ENCODE data around the gene SYT6. TPM values are rescaled to one million over a fixed set of nuclear protein-coding genes. Genes with fewer than 3 reads are reported as not detected.

SYT6 gene
- total RNA-seq, 2 experiments from 2014 or later = not detected

GRCh38 chr1:114105421-114105979, 48.2 kb downstream of the SYT6 start:
- Mint-ChIP-seq H3K27me3 (peaks cover 12% of the 10 kb centered on the region), H3K36me3 (no peaks in the 10 kb centered on the region), H3K9me3 (no peaks in the 10 kb centered on the region), H3K4me1 (peaks cover 12% of the 10 kb centered on the region), H3K27ac (no peak overlapping the region), H3K4me3 (no peak overlapping the region)
- DNase-seq = no peak
- POLR2A ChIA-PET = interaction anchor here (0.6 kb wide), 1 partner anchor 1286 kb away, joined by 6 read pairs; no protein-coding TSS in a partner anchor
- no peak for ATAC-seq (ENCODE audit: low read depth)

DNA sequence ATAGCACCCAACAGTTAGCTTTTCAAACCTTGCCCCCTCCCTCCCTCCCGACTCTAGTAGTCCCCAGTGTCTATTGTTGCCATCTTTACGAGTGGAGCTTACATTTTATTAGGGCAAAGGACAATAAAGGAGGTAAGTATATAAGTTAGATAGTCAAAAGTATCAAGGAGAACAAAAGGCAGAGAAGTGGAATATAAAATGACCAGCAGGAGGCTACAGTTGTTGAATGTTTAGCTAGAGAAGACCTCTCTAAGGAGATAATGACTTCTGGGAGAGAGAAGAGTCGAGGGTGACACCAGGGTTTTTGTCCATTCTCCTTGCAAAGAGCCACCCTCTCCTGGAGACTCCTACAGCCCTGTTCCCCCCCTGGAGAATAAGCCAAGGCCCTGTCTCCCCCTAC, 48.7 kb downstream of the SYT6 start:
- ATAC-seq (ENCODE audit: low read depth) (no peak), DNase-seq (no peak)
- H3K4me3 Mint-ChIP-seq = no peak overlapping the region
- no peak overlapping the region for H3K27ac Mint-ChIP-seq
- H3K36me3 Mint-ChIP-seq = no peaks in the 10 kb centered on the region
- H3K27me3 Mint-ChIP-seq = peaks cover 12% of the 10 kb centered on the region
- no peaks in the 10 kb centered on the region for H3K9me3 Mint-ChIP-seq
- H3K4me1 Mint-ChIP-seq = peaks cover 12% of the 10 kb centered on the region
- POLR2A ChIA-PET = interaction anchor here (0.6 kb wide), 1 partner anchor 1285 kb away, joined by 6 read pairs; no protein-coding TSS in a partner anchor

DNA sequence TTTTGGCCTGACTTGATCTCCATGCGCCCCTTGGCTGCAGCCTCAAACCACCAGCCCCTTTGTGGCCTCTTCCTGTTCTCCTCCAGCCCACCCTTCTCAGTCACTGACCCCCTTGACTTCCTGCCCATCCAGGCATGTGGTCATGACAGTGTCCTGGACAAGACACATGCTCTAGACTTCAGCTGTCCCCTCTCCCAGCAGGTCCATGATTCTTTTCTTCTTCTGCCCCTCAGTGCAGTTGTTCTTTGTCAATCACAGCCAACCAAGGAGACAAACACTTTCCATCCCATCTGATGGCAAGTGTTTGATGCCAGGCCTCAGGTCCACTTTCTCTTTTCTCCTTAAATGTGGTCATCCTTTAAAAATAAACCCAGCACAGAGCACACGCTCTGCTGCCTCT, 49.7 kb downstream of the SYT6 start:
- no peaks in the 10 kb centered on the region for H3K9me3 Mint-ChIP-seq
- DNase-seq (no peak), ATAC-seq (ENCODE audit: low read depth) (no peak)
- peaks cover 12% of the 10 kb centered on the region for H3K4me1 Mint-ChIP-seq
- peak overlapping the region; percentile 32 for H3K27ac Mint-ChIP-seq
- POLR2A ChIA-PET = no interaction called here
- H3K36me3 Mint-ChIP-seq = no peaks in the 10 kb centered on the region
- peaks cover 12% of the 10 kb centered on the region for H3K27me3 Mint-ChIP-seq
- H3K4me3 Mint-ChIP-seq = no peak overlapping the region

GRCh38 chr1:114102136-114102535, 51.5 kb downstream of the SYT6 start:
- H3K36me3 Mint-ChIP-seq = no peaks in the 10 kb centered on the region

DNA sequence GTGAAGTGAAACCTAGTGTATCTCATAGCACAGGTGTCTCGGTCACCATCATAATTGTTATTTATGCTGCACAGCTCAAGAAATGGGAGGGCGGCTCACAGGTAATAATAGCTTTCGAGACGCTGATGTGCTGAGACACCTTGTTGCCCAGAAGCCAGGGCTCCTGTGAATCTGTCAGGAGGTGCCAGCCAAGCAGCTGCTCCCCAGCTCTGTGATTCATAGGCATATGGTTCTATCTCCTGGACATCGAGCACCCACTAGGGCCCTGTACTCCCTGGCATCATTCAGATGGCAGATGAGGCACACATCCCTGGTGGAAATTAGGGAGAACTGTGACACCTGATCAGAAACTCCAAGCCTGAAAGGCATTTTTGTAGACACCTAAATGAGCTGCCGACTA, 53.5 kb downstream of the SYT6 start:
- peaks cover 12% of the 10 kb centered on the region for H3K27me3 Mint-ChIP-seq
- peaks cover 10% of the 10 kb centered on the region for H3K4me1 Mint-ChIP-seq
- POLR2A ChIA-PET = no interaction called here
- H3K9me3 Mint-ChIP-seq = no peaks in the 10 kb centered on the region
- no peak overlapping the region for H3K4me3 Mint-ChIP-seq
- DNase-seq = no peak
- ATAC-seq (ENCODE audit: low read depth) = no peak
- no peak overlapping the region for H3K27ac Mint-ChIP-seq
- H3K36me3 Mint-ChIP-seq = no peaks in the 10 kb centered on the region

More at GRCh38 chr1:114102136-114102535, 51.5 kb downstream of the SYT6 start:
- no peak overlapping the region for H3K4me3 Mint-ChIP-seq
- H3K4me1 Mint-ChIP-seq = peaks cover 10% of the 10 kb centered on the region
- H3K9me3 Mint-ChIP-seq = no peaks in the 10 kb centered on the region
- DNase-seq (no peak), ATAC-seq (ENCODE audit: low read depth) (no peak)
- H3K27ac Mint-ChIP-seq = no peak overlapping the region
- H3K27me3 Mint-ChIP-seq = peaks cover 12% of the 10 kb centered on the region
- POLR2A ChIA-PET = no interaction called here

DNA sequence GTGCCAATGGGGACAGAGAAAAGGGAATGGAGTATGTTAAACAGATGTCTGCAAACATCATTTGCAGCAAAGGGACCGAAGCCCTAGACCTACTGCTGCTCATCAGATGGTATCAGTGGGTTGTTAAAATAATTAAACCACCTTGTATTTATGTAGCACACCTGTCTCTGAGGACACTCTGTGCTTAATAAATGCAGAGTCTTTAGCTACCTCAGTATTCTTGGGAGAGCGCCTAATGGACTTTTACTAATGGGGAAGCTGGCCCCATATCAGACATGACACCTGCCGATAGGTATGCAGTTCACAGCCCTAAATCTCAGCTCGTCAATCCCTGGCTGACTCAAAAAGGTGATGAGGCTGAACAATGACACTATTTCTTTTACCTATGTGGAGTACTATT, 54.4 kb downstream of the SYT6 start:
- Mint-ChIP-seq H3K36me3 (no peaks in the 10 kb centered on the region), H3K27me3 (peaks cover 10% of the 10 kb centered on the region), H3K27ac (no peak overlapping the region), H3K9me3 (no peaks in the 10 kb centered on the region), H3K4me1 (peaks cover 8% of the 10 kb centered on the region), H3K4me3 (no peak overlapping the region)
- DNase-seq (no peak), ATAC-seq (ENCODE audit: low read depth) (no peak)
- POLR2A ChIA-PET = no interaction called here

GRCh38 chr1:114097109-114097508, 56.6 kb downstream of the SYT6 start:
- H3K4me3 Mint-ChIP-seq = no peak overlapping the region
- H3K4me1 Mint-ChIP-seq = no peaks in the 10 kb centered on the region
- POLR2A ChIA-PET = no interaction called here
- no peak for ATAC-seq (ENCODE audit: low read depth)
- no peaks in the 10 kb centered on the region for H3K9me3 Mint-ChIP-seq
- H3K27me3 Mint-ChIP-seq = peaks cover 10% of the 10 kb centered on the region
- no peak overlapping the region for H3K27ac Mint-ChIP-seq
- no peaks in the 10 kb centered on the region for H3K36me3 Mint-ChIP-seq
- DNase-seq = no peak

DNA sequence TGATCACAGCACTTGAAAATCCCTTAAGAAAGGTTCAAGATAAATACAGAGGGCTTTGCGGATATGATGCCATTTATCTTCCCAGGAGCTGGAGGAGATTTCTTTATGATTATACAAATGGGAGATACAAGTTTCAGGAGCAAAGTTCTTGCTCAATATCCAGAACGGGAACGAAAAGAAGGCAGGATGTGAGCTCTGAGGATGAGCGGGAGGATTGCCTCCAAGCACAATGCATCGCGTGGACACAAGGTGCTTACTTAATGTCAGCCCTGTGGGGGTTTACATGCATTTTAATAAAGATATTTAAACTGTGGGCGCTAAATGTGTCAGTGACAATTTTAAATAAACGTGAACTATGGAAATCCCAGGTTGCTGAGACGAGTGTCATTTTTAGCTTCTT, 59.0 kb downstream of the SYT6 start:
- ATAC-seq (ENCODE audit: low read depth) (no peak), DNase-seq (no peak)
- H3K27me3 Mint-ChIP-seq = peaks cover 5% of the 10 kb centered on the region
- no peak overlapping the region for H3K4me3 Mint-ChIP-seq
- no peak overlapping the region for H3K27ac Mint-ChIP-seq
- no peaks in the 10 kb centered on the region for H3K9me3 Mint-ChIP-seq
- H3K36me3 Mint-ChIP-seq = no peaks in the 10 kb centered on the region
- no peaks in the 10 kb centered on the region for H3K4me1 Mint-ChIP-seq
- POLR2A ChIA-PET = no interaction called here

DNA sequence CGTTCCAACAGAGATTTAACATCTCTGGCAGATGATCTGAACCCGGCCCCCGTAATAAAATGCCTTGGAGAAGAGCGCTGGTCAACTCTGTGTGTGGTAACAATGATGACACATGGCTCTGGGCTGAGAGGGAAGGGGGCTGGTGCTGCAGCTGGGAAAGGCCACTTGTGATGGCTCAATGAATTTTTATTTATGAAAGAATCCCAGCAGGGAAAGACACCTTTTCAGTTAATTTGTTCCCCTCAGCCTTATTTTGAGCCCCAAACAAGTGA, 59.4 kb downstream of the SYT6 start:
- DNase-seq (no peak), ATAC-seq (ENCODE audit: low read depth) (no peak)
- H3K36me3 Mint-ChIP-seq = no peaks in the 10 kb centered on the region
- peaks cover 8% of the 10 kb centered on the region for H3K27me3 Mint-ChIP-seq
- POLR2A ChIA-PET = no interaction called here
- H3K27ac Mint-ChIP-seq = no peak overlapping the region
- H3K4me3 Mint-ChIP-seq = no peak overlapping the region
- H3K4me1 Mint-ChIP-seq = no peaks in the 10 kb centered on the region
- H3K9me3 Mint-ChIP-seq = no peaks in the 10 kb centered on the region

DNA sequence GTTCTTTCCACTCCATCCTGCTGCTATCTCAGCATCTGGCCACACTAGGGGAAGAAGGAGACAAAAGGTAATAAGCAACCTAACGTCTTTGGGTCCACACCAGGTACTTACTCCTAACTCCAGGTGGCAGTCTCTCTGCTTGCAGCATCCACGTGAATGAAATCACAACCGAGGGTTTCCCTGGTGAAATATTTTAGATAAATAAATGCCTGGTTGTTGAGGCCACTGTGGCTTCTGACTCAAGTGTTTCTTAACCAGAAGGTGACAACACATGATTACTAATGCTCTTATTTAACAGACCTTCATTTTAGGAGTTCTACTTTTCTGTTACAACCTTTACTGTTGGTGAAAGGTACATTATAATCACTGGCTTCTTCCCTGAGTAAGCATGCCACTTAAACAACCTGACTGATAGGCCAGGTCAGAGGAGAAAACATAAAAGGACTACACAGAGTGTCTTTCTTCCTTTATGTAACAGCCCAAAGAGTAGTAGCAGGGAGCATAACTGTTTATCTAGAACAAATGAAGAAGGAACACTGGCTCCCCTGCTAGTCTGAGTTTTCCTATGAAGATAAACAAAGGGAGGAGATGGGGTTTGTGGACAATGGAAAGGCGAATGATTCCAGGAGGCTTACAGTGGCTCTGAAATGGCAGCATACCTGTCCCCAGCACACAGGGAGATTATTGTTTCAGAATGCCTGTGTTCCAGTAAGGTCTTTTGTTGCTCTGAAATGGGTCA, 59.9 kb downstream of the SYT6 start:
- DNase-seq (no peak), ATAC-seq (ENCODE audit: low read depth) (no peak)
- H3K27me3 Mint-ChIP-seq = peaks cover 14% of the 10 kb centered on the region
- no peaks in the 10 kb centered on the region for H3K36me3 Mint-ChIP-seq
- no peaks in the 10 kb centered on the region for H3K9me3 Mint-ChIP-seq
- no peak overlapping the region for H3K4me3 Mint-ChIP-seq
- peaks cover 2% of the 10 kb centered on the region for H3K4me1 Mint-ChIP-seq
- no peak overlapping the region for H3K27ac Mint-ChIP-seq
- POLR2A ChIA-PET = no interaction called here

DNA sequence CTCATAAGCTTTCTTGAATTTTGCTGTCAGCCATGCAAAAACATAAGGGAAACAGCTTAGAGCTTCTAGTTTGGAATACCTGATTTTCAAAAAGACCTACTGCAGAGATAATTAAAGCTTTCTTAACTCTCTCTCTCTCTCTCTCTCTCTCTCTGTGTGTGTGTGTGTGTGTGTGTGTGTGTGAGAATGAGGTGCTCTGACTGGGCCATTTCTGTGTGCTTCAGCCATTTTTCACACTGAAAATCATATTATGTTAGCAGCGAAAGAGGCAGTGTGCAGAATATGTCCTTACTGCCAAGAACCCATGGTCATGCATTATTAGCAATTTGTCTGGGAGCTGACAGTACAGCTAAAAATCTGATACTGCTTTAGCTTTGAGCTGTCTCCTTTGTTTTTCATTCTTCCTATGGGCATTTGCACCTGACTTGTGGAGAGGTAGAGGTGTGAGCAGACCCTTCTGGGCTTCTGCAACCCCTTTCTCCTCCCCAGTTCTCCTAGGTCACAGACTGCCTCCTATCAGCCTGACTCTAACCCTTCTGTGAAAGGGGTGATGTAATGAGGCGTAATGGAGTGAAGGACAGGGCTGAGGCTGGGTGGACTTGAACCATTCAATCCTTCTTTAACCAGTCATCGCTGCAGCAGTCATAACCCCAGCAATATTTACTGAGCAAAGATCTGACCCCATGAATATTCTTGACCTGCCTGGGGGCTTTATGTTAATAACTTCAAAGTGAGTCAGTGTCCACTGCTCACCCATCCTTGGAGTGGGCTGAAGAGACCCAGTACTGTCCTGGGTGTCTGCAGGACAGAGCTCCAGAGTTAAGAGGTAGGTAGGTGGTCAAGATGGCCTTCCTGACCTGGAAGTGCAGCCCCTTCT, 61.2 kb downstream of the SYT6 start:
- Mint-ChIP-seq H3K27ac (no peak overlapping the region), H3K9me3 (no peaks in the 10 kb centered on the region), H3K4me3 (no peak overlapping the region), H3K4me1 (peaks cover 2% of the 10 kb centered on the region), H3K36me3 (no peaks in the 10 kb centered on the region), H3K27me3 (peaks cover 17% of the 10 kb centered on the region)
- POLR2A ChIA-PET = no interaction called here
- DNase-seq (no peak), ATAC-seq (ENCODE audit: low read depth) (no peak)

GRCh38 chr1:114091711-114092110, 62.0 kb downstream of the SYT6 start:
- Mint-ChIP-seq H3K4me1 (peaks cover 2% of the 10 kb centered on the region), H3K27ac (no peak overlapping the region), H3K27me3 (peaks cover 17% of the 10 kb centered on the region), H3K9me3 (no peaks in the 10 kb centered on the region), H3K4me3 (no peak overlapping the region), H3K36me3 (no peaks in the 10 kb centered on the region)
- DNase-seq = no peak
- POLR2A ChIA-PET = no interaction called here
- ATAC-seq (ENCODE audit: low read depth) = no peak

DNA sequence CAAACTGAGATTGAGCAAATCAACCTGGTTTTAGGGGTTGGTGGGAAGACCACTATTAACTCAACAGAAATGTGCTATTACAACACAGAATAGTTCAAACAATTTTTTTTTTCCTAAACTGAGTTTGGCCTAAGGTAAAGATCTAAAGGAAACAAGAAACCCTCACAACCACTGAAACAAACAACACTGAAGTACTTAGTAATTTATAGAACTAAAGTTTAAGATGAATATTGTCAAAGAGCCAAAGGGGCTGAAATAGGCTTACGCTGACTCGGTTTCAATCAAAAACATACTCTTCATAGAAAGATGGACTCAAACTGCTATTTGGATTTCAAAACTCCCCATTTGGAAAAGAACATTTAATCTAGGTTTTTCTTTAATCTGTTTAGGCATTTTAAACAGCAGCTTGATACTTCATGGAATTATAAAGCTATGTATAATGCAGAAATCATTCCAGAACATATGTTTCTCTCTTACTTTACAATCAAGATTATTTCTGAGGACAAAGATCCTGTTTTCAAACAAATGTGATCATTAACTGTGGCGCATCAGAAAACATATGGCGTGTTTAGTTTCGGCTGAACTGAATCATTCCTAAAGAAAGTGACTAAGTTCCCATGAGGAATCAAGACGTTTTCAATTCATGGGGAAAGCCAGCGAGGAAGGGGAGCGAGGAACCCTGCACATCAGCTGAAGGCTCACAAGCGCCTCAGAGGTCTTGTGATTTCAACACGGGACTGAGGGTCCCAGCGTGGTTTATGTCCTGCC, 62.7 kb downstream of the SYT6 start:
- DNase-seq = no peak
- POLR2A ChIA-PET = no interaction called here
- Mint-ChIP-seq H3K4me1 (peaks cover 2% of the 10 kb centered on the region), H3K36me3 (no peaks in the 10 kb centered on the region), H3K27ac (no peak overlapping the region), H3K9me3 (no peaks in the 10 kb centered on the region), H3K4me3 (no peak overlapping the region), H3K27me3 (peaks cover 17% of the 10 kb centered on the region)
- no peak for ATAC-seq (ENCODE audit: low read depth)
